Measurements from ENCODE around the gene SBNO1.
"Not testable (repeated sequence)": the region's sequence is repeated elsewhere in the genome, so short reads cannot be mapped to it uniquely, and the experiment has no call there.

SBNO1 gene

DNA sequence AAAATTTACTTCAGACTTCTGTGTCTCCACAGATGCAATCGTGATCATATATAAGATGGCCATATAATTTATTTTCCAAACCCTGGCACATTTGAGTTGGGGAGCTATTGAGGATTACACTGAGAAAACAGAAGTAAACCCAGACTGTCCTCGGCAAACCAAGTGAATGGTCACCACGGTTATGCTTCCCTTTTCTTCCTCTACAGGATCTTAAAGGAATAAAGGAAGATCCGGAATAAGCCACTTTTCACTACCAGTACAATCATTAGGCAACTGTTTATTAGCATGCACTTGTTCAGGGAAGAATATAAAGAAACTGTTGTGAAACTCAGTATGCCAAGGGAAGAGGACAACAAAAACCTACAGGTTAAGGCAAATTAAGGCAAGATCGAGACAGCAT is 27.6 kb downstream of the SBNO1 start:
- no peak for DNase-seq

DNA sequence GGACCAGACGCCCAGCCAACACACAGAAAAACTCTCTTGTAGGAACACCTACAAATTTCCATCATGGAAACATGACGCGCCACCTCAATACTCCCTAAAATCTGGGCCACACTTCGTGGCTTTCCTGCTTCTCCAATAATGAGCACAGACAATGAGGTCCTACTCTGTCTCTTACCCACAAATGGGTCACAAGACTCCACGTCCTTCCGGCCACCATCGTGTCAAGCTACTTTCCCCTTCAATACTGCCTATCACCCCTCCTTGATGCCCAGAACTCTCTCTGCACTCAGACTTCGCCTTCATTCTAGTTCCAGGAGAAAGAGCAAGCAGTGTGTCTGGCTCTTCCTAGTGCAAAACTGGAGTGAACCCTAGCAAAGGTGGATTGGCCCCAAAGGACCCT is 28.1 kb downstream of the SBNO1 start:
- DNase-seq = no peak

DNA sequence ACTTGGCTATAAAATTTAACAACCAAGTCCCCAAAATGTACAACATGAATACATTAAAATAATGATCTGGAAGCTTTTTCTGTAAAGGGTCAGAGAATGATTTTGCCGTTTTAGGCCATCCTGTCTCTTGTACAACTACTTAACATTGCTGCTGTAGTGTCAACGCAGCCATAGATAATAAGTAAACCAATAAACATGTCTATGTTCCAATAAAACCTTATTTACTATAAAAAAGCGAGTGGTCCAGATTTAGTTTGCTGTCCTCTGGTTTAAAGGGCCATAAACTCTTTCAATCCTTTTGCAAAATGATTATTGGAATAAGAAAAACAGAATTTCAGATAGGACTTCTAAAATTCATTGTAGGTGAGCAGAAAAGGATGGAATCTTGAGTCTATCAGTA is 29.2 kb downstream of the SBNO1 start:
- DNase-seq = no peak

DNA sequence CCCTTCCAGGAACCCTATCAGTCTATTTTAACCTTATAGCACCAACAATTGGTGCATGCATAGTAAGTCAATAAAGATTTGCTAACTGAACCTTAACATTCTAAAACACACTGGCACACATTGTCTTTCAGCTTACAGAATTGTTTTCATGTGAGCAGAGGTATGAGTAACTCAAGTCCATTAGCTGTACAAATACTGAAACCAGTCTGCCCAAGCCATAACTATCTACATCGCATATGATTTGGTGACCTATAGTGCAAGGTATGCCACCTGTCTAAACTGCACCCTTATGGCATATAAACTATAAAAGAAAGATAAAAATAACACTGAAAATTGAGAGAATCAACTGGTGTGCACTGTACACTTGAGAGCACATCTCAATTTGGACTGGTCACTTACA is 34.8 kb downstream of the SBNO1 start:
- no peak for DNase-seq

DNA sequence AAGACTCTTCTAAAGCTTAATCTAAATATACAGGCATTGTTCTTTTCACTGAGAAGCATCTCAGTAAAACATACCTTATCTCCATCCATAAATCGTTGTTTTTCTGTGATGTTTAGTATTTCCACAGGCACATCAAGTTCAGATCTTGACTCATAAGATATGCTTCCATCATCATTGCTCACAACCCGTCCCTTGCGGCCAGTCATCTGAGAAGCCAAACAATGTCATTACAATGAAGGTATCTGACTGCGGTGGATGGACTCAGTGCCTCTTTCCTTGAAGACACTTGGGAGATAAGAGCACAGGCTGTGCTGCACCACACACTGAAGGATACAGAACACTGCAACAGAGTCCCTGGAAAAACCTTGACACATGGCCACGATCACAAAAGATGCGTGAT is 44.8 kb downstream of the SBNO1 start:
- DNase-seq = peak; percentile 31

DNA sequence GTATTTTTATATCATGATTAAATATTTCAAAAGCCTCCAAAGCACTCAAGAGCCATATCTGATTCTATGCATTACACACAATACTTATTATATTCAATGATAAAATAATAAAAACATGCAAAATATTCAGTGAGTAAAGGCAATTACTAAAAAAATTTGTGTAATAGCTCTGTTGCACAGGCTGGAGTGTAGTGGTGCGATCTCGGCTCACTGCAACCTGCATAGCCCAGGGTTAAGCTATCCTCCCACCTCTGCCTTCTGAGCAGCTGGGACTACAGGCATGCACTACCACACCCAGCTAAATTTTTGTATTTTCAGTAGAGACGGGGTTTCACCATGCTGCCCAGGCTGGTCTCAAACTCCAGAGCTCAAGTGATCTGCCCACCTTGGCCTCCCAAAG is 45.4 kb downstream of the SBNO1 start:
- DNase-seq = peak; percentile 28

DNA sequence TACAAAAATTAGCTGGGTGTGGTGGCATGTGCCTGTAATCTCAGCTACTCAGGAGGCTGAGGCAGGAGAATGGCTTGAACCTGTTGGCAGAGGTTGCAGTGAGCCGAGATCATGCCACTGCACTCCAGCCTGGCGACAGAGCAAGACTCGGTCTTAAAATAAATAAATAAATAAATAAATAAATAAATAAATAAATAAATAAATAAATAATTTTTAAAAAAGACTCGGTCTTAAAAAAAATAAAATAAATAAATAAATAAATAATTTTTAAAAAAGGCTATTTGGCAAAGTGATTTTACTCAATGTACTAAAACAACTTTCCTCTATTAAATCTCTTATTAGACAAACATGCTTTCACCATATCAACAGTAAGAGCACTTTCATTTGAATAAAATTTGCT is 51.6 kb downstream of the SBNO1 start:
- DNase-seq = not testable (repeated sequence)

DNA sequence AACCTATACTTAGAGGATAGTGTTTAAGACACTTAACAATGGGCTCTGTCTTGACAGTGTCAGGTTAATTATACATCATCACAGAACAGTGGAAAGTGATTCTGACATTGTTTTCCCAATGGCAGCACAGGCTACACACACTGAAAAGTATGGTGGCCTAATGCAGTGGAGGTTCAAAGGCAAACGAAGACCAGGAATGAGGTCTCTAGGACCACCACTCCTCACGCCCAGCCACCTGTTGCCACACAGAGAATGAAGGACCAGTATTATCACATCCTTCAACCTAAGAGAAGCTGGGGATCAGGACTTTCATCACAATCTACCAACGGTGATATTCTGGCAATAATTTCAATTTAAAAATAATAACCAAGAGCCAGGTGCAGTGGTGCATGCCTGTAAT is 58.4 kb downstream of the SBNO1 start:
- DNase-seq = no peak

DNA sequence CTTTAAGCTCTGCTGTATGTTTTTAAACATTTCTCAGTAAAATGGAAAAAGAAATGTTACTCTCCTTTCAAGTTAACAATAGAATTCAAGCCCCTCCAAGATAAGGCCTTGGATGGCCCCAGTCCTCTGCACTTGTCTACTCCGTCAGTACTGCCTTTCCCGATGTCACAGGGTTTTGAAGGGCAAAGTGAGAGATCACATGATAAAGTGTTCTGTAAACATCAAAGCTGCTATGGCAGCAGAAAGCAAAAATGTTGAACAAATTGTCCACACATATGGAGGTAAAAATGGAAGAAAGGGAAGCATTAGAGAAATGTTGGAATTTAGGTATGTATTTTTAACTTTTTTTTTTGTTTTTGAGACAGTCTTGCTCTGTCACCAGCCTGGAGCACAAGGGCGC is 59.5 kb downstream of the SBNO1 start:
- DNase-seq = peak; percentile 7

DNA sequence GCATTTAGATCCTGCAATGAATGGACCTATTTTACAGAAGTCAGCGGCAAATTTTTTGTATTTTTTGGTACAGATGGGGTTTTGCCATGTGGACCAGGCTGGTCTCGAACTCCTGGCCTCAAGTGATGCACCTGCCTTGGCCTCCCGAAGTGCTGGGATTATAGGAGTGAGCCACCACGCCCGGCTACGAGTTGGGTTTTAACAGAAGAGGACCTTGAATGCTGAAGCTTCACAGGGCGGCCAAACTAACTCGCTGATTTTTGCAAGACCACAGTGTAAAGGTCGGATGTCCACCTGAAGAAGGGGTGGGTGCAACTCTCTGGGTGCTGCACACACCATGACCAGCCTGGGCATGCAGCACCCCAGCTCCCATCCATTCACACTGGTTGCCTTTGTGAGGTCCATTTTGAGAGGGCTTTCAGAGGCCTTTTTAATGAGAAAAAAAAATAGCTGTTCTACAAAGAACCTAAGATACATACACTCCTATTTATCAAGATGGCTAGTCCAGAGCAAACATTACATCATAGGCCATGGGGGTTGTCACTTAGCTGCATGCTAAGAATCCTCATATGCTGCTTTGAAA is 71.4 kb downstream of the SBNO1 start:
- DNase-seq = no peak

DNA sequence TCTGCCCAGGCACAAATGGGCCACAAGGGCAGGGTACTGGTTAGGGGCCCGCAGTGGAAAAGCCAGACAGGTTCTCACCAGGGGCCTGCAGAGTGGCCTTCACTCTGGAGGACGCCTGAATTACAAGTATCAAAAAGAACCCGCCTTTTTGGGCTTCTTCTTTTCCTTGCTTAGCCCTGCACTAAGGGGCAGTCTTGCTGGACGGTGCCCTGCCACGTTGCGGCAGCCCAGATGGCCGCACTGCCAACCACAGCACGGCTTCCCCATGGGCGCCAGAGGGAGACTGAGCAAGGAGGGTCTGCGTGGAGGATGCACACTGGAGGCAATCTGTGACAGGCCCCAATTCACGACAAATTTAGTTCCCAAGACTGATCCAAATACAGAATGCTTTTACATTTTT is 74.7 kb downstream of the SBNO1 start:
- no peak for DNase-seq

DNA sequence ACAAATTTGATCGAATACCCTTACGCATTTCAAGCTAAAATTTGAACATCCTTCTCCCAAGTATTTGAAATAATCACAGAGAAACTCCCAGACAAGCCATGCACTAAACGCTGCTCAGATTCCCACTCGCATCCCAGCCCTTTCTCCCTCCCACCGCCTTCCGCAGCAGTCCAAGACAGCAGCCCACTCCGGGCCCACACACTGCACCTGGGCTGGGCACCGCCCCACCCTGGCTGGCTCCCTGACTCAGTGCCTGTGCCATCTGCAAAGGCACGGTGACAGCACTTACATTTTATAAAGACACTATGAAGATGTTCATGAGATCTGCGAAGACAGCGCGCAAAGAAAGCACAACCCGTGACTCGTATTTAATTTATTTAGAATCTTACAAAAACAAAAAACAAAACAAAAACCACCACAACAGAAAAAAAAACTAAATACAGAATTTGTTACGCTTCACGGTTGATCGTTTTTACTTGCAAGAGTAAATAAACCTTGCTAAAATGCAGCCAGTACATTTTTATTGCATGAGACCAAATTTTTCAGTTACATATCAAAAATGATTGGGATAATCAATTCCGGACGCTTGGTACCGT is 75.8 kb downstream of the SBNO1 start:
- DNase-seq = no peak

DNA sequence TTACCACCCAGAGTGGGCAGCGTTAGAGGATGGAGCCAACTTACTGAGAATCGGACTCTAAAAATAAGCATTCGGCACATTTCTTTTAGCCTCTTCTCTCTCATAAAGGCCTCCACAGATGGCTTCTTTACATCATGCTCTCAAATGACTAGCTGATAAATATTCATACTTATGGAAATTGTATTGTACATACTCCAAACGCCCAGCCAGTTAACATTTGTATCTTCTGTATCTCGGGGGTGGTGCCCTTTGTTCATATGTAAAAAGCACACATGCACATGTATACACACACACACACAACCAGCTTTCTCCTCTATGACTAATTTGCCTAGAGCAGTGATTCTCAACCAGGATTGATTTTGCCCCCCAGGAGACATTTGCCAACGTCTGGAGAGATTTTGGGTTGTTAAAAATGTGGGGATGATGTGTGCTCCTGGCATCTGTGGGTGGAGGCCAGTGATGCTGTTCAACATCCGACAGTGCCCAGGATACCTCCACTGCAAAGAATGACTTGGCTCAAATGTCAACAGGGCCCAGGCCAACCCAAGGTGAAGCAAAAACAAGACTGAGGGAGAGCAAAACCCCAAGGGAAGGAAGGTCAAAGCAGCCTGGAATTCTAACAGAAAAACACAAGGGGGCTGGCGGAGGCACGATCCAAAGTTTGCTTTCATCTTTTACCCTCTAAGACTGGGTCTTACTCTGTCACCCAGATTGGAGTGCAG is 77.8 kb downstream of the SBNO1 start:
- peak; percentile 54 for DNase-seq

DNA sequence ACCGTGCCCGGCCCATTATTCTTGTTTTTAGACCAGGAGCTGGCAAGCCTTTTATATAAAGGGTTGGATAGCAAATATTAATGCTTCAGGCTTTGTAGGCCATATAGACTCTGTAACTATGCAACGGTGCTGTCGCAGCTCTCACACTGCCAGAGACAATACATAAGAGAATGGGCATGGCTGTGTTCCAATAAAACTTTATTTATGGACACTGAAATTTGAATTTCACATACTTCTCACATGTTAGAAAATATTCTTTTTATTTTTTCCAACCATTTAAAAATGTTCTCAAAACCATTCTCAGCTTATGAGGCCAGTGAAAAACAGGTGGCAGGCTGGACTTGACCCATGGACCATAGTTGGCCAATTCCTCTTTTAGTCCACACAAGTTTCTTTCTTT is 80.0 kb downstream of the SBNO1 start:
- DNase-seq = no peak

DNA sequence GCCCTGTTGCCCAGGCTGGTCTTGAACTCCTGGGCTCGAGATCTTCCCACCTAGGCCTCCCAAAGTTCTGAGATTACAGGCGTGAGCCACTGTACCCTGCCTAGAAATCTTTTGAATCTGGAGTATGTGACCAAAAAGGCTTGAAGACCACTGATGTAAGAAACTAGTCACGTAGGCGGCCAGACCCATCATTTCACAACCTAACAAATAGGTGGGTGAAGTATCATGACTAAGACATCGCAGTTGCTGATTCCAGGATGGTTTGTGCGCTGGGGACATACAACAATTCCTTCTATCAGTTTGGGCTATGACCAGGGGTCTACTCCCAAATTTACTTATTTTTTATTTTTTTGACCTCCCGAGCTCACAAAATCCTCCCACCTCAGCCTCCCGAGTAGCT is 81.2 kb downstream of the SBNO1 start:
- DNase-seq = no peak

DNA sequence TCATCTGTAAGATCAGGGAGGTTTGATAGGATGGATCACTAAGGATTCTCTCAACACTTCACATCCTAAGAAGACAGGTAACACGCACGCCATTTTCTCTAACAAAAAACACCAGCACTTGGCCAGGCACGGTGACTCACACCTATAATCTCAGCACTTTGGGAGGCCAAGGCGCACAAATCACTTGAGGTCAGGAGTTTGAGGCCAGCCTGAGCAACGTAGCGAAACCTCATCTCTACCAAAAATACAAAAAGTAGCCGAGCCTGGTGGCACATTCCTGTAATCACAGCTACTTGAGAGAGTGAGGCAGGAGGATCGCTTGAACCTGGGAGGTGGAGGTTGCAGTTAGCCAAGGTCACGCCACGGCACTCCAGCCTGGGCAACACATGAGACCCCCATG is 82.5 kb downstream of the SBNO1 start:
- DNase-seq = no peak

DNA sequence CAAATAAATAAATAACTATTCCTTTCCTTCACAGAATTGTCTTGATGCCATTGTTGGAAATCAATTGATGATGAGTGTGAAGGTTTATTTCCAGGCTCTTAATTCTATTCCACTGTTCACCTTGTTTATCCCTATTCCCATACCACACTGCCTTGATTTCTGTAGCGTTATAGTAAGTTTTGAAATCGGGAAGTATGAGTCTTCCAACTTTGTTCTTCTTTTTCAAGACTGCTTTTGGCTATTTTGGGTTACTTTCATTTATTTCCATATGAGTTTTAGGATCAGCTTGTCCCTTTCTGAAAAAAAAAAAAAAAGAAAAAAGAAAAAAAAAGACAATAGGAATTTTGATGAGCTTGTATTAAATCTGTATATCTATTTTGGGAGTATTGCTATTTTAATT is 83.7 kb downstream of the SBNO1 start:
- DNase-seq = no peak

DNA sequence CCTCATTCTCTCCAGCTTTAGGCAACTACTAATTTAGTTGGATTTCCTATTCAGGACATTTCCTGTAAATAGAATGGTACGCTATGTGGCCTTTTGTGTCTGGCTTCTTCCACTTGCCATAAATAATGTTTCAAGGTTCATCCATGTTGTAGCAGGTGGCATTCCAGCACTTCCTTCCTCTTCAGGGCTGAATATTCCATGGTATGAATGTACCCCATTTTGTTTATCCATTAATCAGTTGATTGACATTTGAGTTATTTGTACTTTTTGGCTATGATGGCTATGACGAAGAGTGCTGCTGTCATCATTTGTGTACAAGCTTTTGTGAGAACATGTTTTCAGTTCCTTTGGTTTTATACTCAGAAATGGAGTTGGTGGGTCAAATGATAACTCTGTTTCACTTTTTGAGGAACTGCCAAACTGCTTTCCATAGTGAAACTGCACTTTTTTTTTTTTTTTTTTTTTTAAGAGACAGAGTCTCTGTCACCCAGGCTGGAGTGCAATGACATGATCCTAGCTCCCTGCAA is 86.5 kb downstream of the SBNO1 start:
- no peak for DNase-seq

DNA sequence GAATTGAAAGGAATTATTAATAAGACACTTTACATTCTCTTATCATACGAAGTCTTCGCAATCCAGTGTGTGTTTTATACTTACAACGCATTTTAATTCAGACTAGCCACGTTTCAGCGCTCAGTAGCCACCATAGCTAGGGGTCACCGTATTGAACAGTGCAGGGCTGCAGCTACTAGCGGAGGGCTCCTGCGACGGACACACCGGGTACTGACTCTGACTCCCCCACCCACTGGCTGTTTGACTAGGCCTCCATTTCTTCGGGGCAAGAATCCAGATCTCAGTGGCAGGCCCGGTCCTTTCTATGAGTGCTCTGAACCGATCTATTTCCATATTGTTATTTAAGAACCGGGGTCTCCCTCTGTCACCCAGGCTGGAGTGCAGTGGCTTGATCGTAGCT is 91.5 kb downstream of the SBNO1 start:
- DNase-seq = no peak

DNA sequence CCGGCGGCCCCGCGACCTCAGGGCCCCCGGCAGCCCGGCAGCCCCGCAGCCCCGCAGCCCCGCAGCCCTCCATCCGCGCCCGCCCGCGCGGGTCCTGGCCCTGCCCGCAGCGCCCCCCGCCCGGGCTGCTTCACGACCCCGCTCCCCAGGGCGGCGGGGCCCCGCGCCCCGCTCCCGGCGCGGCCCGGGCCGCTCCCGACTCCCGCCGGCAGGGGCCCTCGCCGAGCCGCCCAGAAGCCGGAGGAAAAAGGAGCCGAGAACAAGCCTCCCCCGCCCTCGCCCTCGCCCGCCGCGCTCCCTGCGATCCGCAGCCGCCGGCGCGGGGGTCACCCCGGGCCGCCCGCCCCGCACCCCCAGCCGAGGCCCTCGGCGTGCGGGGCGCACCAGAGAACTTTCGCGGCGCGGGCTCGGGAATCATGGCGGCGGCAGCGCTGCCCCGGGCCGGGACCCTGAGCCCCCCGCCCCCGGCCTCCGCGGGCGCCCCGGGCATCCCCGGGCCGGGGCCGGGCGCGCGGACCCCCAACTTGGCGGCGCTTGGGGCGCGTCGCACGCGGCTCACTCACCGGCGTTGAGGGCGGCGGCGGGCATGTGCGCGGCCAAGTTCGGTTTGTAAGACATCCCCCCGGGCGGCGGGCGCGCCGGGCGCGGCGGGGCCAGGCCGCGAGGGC is 93.5 kb downstream of the SBNO1 start:
- peak; percentile 80 for DNase-seq

DNA sequence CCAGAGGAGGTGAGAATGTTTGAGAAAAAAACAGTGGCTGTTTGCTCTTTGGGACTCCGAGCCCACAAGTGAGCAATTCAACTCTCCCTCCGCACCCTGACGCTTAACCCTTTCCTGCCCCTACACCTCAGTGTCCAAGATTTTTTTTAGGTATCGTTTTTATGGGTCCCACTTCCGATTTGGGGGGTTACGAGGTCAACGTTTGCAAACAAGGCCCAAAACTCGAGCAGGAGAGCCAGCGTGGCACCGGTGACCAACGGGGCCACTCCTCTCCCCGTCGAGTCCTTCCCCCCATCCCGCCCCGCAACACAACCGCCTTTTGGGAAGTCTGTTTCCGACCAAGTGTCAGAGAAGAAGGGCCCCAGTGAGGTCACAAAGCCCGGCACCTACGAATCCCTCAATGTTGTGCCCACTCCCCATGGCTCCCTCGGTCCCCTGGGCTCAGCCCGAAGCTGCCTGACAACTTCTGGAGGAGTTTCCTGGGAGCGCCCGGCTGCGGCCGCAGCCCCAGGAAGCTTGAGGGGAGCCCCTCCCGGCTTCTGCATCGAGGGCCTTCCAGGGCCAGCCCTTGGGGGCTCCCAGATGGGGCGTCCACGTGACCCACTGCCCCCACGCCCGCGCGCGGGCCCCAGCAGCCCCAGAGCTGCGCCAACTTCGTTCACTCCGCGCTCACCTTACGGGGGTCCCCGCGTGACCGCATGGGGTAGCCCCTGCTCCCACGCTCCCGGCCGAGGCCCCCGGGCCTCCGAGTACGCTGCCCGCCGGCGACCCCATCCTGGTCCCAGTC is 94.2 kb downstream of the SBNO1 start:
- peak; percentile 75 for DNase-seq

DNA sequence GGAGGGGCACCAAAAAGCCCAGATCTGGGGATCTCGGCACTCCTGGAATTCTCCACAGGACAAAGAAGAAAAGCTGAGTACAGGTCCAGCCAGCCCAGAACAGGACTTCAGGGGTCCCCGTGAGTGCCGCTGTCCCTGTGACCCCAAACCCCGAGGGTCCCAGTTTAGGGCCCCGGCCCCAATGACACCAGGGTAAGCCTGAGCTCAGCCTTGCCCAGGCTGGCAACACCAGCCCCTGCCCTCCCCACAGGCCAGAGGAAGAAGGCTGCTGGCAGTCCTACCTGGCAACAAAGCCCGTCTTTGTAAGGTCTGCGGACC is 94.8 kb downstream of the SBNO1 start:
- DNase-seq = no peak

DNA sequence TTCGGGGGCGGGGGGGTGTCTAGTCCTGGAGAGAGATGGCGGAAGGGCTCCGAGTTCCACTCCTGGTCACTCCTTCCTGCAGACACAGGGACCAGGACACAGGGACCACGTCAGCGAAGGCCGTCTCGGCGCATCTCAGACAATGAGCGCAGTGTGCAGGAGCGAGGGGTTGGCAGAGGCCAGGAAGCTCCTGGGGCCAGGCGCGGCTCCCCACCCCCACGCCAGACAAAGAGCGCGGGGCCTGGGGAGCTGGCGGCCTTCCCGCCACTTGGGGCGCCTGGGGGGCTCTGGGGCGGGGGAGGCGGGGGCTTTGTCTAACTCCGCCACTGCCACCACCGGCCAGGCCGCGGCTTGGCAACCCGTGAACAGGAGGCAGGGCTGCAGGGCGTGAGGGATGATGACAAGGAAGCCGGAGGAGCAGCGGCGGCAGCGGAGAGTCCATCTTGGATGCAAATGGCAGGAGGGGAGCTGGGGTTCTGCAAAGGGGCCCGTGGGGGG is 95.2 kb downstream of the SBNO1 start:
- peak; percentile 97 for DNase-seq
